ENCODE measurements around the gene SRXN1.

SRXN1 gene

DNA sequence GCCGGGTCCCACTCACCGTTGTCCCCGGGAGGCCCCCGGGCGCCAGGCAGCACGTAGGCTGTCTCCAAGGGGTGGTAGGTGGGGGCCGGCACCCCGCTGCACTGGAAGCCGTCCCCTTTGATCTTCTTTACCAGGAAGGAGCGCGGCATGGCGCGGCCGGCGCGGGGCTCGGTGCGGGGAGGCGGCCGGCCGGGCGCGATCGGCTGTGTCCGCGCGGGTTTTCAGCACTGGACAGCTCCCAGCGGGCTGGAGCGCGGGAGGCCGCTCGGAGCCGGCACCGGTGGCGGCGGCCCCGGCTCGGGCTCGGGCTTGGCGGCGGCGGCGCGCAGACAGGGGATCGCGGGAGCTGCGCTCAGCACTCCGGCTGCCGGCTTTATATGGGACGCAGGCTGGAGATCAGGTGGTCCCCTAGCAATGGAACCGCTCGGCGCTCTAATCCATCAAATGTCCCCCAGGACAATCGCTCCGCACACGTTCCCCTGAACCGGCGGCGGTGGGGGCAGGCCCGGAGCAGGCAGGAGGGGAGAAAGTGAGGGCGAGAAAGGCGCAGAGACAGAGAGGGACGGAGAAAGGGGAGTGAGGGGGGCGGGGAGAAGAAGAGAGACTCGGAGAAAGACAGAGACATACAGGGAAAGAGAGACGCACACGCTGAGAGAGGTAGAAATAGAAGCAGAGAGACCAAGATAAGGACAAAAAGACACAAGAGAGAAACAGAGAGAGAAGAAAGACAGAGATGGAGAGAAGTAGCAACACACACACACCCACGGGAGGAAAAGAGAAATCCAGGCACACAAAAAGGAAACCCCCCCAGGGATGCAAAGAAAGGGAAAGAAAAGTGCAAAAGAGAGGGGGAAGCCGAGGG lies 22.7 kb upstream of the SRXN1 start, which contains the start of gene SCRT2:
TSS of gene SCRT2 (minus strand) at position 350 of the 862 bp plus-strand sequence. CDS start at position 149, 201 bp downstream.
- peak; percentile 32 for DNase-seq (ENCODE audit: low read depth)

DNA sequence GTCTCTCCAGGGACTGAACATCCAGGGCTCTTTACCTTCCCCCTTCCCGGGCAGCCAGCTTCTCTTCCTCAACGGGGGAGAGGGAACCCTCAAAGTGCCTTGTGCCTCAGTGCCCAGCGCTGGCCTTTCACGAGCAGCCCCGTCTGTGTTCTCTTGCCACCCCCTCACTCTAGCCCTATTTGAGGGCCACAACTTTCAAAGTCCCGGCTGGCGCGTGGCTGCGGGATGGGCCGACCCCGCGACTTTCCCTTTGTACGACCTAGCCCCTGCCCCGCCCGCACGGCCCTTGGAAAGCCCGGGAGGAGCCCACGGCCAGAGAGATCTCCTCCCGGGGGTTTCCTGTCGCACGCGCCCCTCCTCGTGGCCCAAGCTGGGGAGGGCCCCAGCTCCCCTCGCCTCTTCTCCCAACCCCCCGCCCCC lies 22.0 kb upstream of the SRXN1 start:
- no peak for DNase-seq (ENCODE audit: low read depth)

- no peak for DNase-seq (ENCODE audit: low read depth)
Observed at GRCh38 chr20:673603-674001, 20.6 kb upstream of the SRXN1 start.

DNA sequence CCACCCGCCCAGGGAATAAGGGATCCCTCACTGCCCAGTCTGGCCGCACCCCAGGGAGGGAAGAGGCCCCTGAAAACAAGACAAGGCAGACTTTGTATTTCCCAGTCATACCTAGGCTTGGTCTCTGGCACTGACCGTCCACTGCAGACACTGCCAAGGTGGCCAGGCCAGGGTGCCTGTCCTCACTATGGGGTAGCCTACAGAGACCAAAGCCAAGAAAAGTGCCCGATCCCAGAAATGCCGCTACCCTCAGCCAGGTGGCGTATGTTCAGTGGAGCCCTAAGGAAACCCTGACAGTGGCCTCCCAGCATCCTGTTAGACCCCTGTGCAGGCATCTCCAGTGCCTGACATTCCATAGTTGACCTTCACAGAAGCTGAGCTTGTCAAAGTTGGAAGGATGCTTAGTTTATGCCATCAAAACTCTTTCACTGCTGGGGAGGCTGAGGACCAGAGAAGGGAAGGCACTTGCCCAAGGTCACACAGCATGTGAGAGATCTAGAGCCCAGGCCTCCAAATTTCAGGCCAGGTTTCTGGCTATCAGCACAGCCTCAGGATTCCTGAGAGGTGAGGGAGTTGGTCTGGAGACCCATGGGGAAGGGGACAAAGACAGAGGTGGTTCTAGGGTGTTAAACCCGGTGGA lies 20.1 kb upstream of the SRXN1 start:
- DNase-seq (ENCODE audit: low read depth): no peak

- DNase-seq (ENCODE audit: low read depth): no peak
Observed at GRCh38 chr20:671252-672030, 18.4 kb upstream of the SRXN1 start.

- DNase-seq (ENCODE audit: low read depth): no peak
Observed at GRCh38 chr20:669573-669972, 16.6 kb upstream of the SRXN1 start.

DNA sequence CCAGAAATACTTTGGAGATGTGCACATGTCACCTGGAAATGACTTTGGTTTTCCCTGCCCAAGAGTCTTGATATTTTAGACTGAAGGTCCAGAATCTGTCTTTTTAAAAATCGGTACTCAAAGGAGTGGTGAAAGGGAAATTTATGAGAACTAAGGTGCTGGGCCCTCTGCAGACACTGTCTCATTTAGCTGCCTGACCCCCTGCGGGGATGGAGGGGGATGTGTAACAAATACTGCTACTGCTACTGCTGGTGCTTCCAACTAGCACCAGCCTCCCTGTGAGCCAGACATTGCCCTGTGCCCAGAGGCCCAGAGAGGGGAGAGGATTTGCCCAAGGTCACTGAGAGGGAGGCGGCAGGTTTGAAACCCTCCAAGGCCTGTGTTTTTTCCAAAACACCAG lies 15.6 kb upstream of the SRXN1 start:
- DNase-seq (ENCODE audit: low read depth): no peak

DNA sequence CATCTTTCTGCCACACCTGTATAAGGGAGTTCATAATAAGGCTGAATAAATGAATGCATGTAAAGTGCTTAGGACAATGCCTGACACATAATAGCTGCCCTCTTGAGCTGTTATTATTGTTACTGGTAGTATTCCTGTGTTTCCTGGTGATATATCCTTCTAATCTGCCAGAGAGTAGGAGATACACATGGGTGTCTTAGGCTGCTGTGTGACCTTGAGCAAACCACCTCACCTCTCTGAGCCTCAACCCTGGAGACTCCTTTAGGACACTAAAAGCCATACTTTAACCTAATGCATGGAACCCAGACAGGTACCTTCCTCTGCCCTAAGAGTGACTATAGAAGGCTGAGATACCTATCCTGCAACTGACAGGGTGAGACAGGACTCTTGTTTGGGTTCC lies 15.1 kb upstream of the SRXN1 start:
- no peak for DNase-seq (ENCODE audit: low read depth)

DNA sequence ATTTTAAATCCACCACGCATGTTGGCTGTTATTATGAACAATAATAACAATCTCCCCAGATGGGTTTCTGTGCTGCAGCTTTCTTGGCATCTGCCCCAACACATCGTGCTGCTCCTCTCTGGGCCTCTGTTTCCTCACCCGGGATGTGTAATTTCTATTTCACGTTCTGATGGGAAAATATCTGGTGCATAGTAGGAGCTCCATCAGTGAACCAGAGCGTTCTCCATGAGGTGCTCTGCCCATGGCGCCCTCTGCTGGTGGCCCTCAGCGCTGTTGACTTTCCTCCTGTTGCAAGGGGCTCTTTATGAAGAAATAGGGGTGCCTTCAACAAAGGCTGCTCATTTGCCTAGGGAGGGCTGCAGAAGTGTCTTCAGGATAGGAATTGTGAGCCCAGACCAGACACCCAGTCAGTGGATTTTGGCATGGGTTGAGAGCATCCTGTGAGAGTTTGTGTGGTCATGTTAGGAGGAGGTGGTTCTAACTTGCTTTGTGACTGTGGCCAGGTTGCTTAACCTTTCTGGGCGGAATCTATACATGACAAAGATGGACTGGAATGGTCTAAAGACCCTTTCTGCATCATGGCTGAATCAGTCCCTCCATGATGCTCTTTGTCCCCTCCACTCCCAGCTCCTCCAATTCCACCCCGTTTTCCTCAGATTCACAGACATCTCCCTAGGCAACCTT lies 14.5 kb upstream of the SRXN1 start:
- peak; percentile 54 for DNase-seq (ENCODE audit: low read depth)

GRCh38 chr20:666877-667276 lies 13.9 kb upstream of the SRXN1 start:
- no peak for DNase-seq (ENCODE audit: low read depth)

DNA sequence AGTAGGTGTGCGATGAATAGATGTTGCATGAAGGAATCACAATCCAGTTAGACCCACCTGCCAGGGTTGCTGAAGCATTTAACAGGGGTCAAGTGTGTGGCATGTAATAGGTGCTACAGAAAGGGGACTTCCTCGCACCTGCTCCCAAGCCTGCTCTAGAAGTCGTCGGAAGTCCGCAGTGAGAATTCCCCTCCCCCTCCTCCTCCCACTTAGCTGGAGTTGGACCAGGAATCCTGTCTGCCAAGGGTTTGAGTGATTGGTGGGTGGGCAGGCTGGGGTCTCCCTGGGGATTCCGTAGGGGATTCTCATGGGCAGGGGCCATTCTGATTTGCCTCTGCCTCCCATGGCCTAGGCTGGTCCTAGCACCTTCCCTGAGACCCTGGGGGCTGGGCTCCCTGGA lies 12.3 kb upstream of the SRXN1 start:
- DNase-seq (ENCODE audit: low read depth): no peak

DNA sequence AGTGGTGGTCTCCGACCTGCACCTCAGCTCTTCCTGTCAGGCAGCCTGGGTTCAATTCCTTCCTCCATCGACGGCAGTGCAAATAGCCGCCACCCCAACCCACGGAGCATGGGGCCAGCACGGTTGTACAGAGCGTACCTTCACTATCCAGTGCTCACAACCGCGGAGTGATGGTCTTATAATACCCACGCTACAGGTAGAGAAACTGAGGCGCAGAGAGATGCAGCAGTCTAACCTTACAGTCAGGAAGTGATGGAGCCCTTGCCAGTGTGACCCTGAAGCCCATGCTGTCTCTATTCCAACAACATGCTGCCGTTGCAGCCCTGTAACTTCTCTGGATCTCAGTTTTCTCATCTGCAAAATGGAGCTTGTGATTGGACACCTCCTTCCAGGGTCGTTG lies 11.6 kb upstream of the SRXN1 start:
- no peak for DNase-seq (ENCODE audit: low read depth)

GRCh38 chr20:664151-664550 lies 11.2 kb upstream of the SRXN1 start:
- no peak for DNase-seq (ENCODE audit: low read depth)

DNA sequence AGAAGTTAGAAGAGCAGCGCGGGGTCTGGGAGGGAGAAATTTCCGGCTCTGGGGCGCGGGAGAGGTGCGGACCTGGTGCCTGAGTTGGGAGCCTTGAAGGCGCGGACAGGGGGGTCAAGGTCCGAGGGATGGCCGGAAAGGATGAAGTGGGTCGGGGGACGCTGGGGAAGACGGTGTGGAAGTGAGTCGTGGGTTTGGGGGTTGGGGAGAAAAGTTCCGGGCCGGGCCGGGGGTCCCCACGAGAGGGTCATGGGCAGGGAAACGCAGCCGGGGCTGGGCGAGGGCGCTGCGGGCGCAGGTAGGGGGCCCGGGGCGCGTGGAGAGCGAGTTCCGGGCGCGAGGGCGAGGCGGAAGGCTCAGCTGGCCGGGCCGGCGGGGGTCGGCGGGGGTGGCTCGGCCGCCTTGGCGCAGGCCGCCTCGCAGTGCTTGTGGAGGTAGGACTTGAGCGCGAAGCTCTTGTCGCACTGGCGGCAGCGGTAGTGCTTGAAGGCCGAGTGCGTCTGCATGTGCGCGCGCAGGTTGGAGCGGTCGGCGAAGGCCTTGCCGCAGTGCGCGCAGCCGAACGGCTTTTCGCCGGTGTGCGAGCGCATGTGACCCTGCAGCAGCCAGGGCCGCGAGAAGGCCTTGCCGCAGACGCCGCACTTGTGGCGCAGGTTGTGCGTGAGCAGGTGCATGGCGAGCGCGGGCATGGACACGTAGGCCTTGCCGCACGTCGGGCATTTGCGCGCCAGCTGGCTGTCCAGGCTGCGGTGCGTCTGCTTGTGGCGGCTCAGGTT lies 10.5 kb upstream of the SRXN1 start:
- DNase-seq (ENCODE audit: low read depth): no peak

DNA sequence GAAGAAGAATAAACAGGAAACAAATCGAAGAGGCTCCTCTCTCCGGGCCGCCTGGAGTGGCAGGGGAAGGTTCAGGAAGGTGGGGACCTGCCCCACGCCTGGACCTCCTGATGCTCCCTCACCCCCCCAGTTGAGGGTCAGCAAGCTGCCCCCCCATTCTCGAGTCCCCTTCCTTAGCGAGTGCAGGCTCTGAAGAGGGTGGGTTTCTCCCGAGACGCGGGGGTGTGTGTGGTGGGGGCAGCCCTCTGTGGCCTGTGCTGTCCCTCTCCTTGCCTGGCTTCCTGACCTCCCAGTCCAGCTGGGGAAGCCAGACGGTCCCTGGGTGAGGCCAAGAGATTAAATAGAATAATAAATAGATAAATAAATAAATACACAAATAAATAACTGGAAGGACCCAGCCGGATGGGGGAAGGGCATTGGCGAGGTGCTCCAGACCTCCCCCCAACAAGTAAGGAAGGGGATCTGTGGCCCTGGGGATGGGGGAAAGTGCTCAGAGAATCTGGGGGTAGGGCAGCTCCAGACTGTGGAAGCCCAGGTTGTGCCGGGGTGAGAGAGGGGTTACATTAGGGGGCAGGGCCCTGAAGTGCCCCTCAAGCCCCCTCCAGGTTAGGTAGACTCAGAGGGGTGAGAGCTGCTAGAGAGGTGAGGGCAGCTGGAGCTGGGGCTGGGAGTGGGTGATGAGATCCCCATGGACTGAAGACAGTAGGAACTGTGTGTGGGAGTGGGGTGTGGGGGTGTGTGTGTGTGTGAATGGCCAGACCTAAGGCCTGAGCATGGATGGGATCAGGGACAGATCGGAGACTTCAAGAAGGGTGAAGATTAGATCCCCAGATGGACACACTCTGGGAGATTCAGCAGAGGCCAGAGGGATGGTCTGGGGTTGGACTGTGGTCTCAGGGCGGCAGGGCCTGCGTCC lies 9.5 kb upstream of the SRXN1 start:
- DNase-seq (ENCODE audit: low read depth): no peak

GRCh38 chr20:661474-662270 lies 8.7 kb upstream of the SRXN1 start:
- DNase-seq (ENCODE audit: low read depth): no peak

- no peak for DNase-seq (ENCODE audit: low read depth)
Observed at GRCh38 chr20:658731-659291, 5.8 kb upstream of the SRXN1 start.

- no peak for DNase-seq (ENCODE audit: low read depth)
Observed at GRCh38 chr20:658202-658601, 5.2 kb upstream of the SRXN1 start.
